OCI-LY7 (cell line): Measurements from ENCODE around the gene ACSS1. TPM values are rescaled to one million over a fixed set of nuclear protein-coding genes. Genes with fewer than 3 reads are reported as not detected.
A peak's percentile ranks its signal among the peaks of the same experiment; 100 is the strongest.

Experiments
- BruUV-seq: library from RNA; stranded (reverse); fragments of 400-500 nt; replicated peaks from 2 replicates; lab custom pipeline; 2021; lab: Mats Ljungman, UMichigan
- CTCF ChIA-PET: fragments of 300-600 bp; sonication (Branson Sonifier 250); formaldehyde crosslinking; loops from one replicate; lab custom pipeline; 2022; ENCODE audit warnings: antibody characterized with exemption; ENCODE audit not compliant: unreplicated experiment; lab: Charles Lee
- POLR2A ChIA-PET: fragments of 300-600 bp; sonication (Branson Sonifier 250); formaldehyde crosslinking; loops from one replicate; lab custom pipeline; 2022; ENCODE audit warnings: antibody characterized with exemption; lab: Charles Lee
- DNase-seq: peaks from one replicate; pipeline ENCODE4 v3.0.0-alpha.2; 2015; ENCODE audit warnings: low spot score
- H2AFZ ChIP-seq: fragments of 200-600 bp; sonication (generic), shearing (Covaris generic); 2 replicates; pipeline ENCODE4 v1.6.1; 2014; ENCODE audit warnings: mild to moderate bottlenecking, antibody characterized with exemption, low read length, moderate library complexity
- H3K27ac ChIP-seq: fragments of 200-600 bp; sonication (generic); 2 replicates; pipeline ENCODE4 v1.5.1; 2014; ENCODE audit warnings: mixed run types, low read depth, mild to moderate bottlenecking, moderate library complexity, low read length, inconsistent platforms; ENCODE audit not compliant: poor library complexity, severe bottlenecking
- H3K36me3 ChIP-seq: fragments of 200-600 bp; sonication (generic); 2 replicates; pipeline ENCODE4 v1.6.1; 2014; ENCODE audit warnings: mild to moderate bottlenecking, antibody characterized with exemption, low read length, moderate library complexity, mixed read lengths; ENCODE audit not compliant: insufficient read depth
- H3K4me1 ChIP-seq: fragments of 200-600 bp; sonication (generic); 2 replicates; pipeline ENCODE4 v1.5.1; 2014; ENCODE audit warnings: mild to moderate bottlenecking, low read length; ENCODE audit not compliant: insufficient read depth, poor library complexity, severe bottlenecking
- H3K4me2 ChIP-seq: fragments of 200-600 bp; sonication (generic); 2 replicates; pipeline ENCODE4 v1.6.1; 2014; ENCODE audit warnings: mild to moderate bottlenecking, low read length
- H3K4me3 ChIP-seq: fragments of 200-600 bp; sonication (generic); 2 replicates; pipeline ENCODE4 v1.5.1; 2014; ENCODE audit warnings: mild to moderate bottlenecking, low read depth, low read length; ENCODE audit not compliant: poor library complexity, severe bottlenecking
- H3K79me2 ChIP-seq: fragments of 200-600 bp; sonication (generic); 2 replicates; pipeline ENCODE4 v1.6.1; 2016; ENCODE audit warnings: low read depth, mild to moderate bottlenecking, low read length, moderate library complexity, mixed read lengths; ENCODE audit not compliant: insufficient read depth
- H3K9me2 ChIP-seq: fragments of 200-600 bp; sonication (generic); 2 replicates; pipeline ENCODE4 v1.6.1; 2016; ENCODE audit warnings: mild to moderate bottlenecking, low read length, mixed read lengths; ENCODE audit not compliant: insufficient read depth
- H3K9me3 ChIP-seq: fragments of 200-600 bp; sonication (generic); 2 replicates; pipeline ENCODE4 v1.6.1; 2014; ENCODE audit warnings: mild to moderate bottlenecking, mixed run types, low read length, mixed read lengths
- H4K20me1 ChIP-seq: fragments of 200-600 bp; sonication (generic); 2 replicates; pipeline ENCODE4 v1.6.1; 2014; ENCODE audit warnings: mild to moderate bottlenecking, antibody characterized with exemption, low read length, moderate library complexity, mixed read lengths; ENCODE audit not compliant: insufficient read depth
- CTCF ChIP-seq: fragments of 200-600 bp; sonication (generic); conservative IDR thresholded peaks from 2 replicates; pipeline ENCODE4 v1.5.1; 2014; ENCODE audit warnings: mild to moderate bottlenecking, antibody characterized with exemption, low read length, moderate library complexity, mixed read lengths
- EZH2phosphoT487 ChIP-seq: fragments of 200-600 bp; sonication (generic); IDR thresholded peaks from 2 replicates; pipeline ENCODE4 v1.6.1; 2018; ENCODE audit warnings: low read depth, borderline replicate concordance, mild to moderate bottlenecking, mixed run types, antibody characterized with exemption, low read length, moderate library complexity, mixed read lengths
- intact Hi-C: fragments of 100-400 bp; cut with micrococcal nuclease; formaldehyde crosslinking; loops from one replicate; pipeline ENCODE4 v1.10.0; 2022; ENCODE audit not compliant: unreplicated experiment
- total RNA-seq, 2 experiments: library from RNA; depleted of rRNA in 1 of 2; stranded (reverse); fragments of >200 nt in 1 of 2; shearing (Covaris generic) in 1 of 2; gene quantifications; 2 replicates each; pipeline ENCODE4 v1.2.3, GENCODE V29; 2014 to 2022

ACSS1 gene
- total RNA-seq, 2 experiments from 2014 or later: 0.35 to 0.40 TPM

GRCh38 chr20:25077610-25078169 is 19.8 kb upstream of the ACSS1 start:
- intact Hi-C loops: no loop called here

GRCh38 chr20:25076731-25077609 is 19.0 kb upstream of the ACSS1 start:
- Histone ChIP-seq H3K9me2 (no peaks in the 10 kb centered on the region), H3K9me3 (no peaks in the 10 kb centered on the region), H3K4me3 (no peak overlapping the region), H2AFZ (no peak overlapping the region), H3K27ac (no peak overlapping the region), H3K4me1 (no peaks in the 10 kb centered on the region), H3K36me3 (no peaks in the 10 kb centered on the region), H4K20me1 (no peaks in the 10 kb centered on the region), H3K4me2 (no peak overlapping the region), H3K79me2 (no peaks in the 10 kb centered on the region)
- DNase-seq: peak; percentile 21
- intact Hi-C loops: no loop called here
- BruUV-seq: no TSS peak
- TF ChIP-seq CTCF (peak; percentile 50), EZH2phosphoT487 (no peak)
- POLR2A ChIA-PET: no interaction called here
- CTCF ChIA-PET: no interaction called here

More at GRCh38 chr20:25077610-25078169, 19.8 kb upstream of the ACSS1 start:
- H3K36me3 ChIP-seq: no peaks in the 10 kb centered on the region
- H3K4me3 ChIP-seq: no peak overlapping the region
- DNase-seq: no peak
- H3K9me3 ChIP-seq: no peaks in the 10 kb centered on the region
- BruUV-seq: no TSS peak
- TF ChIP-seq EZH2phosphoT487 (no peak), CTCF (no peak)
- H2AFZ ChIP-seq: no peak overlapping the region
- H3K9me2 ChIP-seq: no peaks in the 10 kb centered on the region
- H3K79me2 ChIP-seq: no peaks in the 10 kb centered on the region
- H3K27ac ChIP-seq: no peak overlapping the region
- H3K4me2 ChIP-seq: no peak overlapping the region
- ChIA-PET POLR2A (no interaction called here), CTCF (no interaction called here)
- H3K4me1 ChIP-seq: no peaks in the 10 kb centered on the region
- H4K20me1 ChIP-seq: no peaks in the 10 kb centered on the region

- Histone ChIP-seq H3K4me2 (no peak overlapping the region), H3K79me2 (no peaks in the 10 kb centered on the region), H2AFZ (no peak overlapping the region), H3K9me2 (no peaks in the 10 kb centered on the region), H3K4me1 (no peaks in the 10 kb centered on the region), H3K4me3 (no peak overlapping the region), H3K9me3 (no peaks in the 10 kb centered on the region), H3K27ac (no peak overlapping the region), H4K20me1 (no peaks in the 10 kb centered on the region), H3K36me3 (no peaks in the 10 kb centered on the region)
- CTCF ChIA-PET: no interaction called here
- no TSS peak for BruUV-seq
- DNase-seq: no peak
- no peak for TF ChIP-seq EZH2phosphoT487
- no peak for TF ChIP-seq CTCF
- POLR2A ChIA-PET: no interaction called here
- intact Hi-C loops: no loop called here
Measured at GRCh38 chr20:25076201-25076600, 18.3 kb upstream of the ACSS1 start.
